Endothelial cell of umbilical vein (primary cell): ENCODE measurements around the gene KCNMB2. TPM values are rescaled to one million over a fixed set of nuclear protein-coding genes. Genes with fewer than 3 reads are reported as not detected.

ENCODE experiments used
- BruUV-seq: library from RNA; stranded (reverse); fragments of 400-500 nt; replicated peaks from 2 replicates; lab custom pipeline; 2021; lab: Mats Ljungman, UMichigan
- CTCF ChIA-PET: fragments of 300-600, 350-600 bp; sonication (Branson Sonifier 250); formaldehyde crosslinking; loops from one replicate; lab custom pipeline; 2021; ENCODE audit warnings: antibody characterized with exemption, inconsistent platforms; lab: Charles Lee
- POLR2A ChIA-PET: fragments of 300-600, 350-600 bp; sonication (Branson Sonifier 250); formaldehyde crosslinking; loops from one replicate; lab custom pipeline; 2021; ENCODE audit warnings: antibody characterized with exemption, inconsistent platforms; lab: Charles Lee
- DNase-seq: peaks from one replicate; pipeline ENCODE4 v3.0.0-alpha.2; 2011; ENCODE audit warnings: low read depth, low spot score
- FAIRE-seq: peaks from 2 replicates; lab custom pipeline; 2011; peaks lifted over from hg19 to GRCh38; lab: Jason Lieb, UNC
- H2AFZ ChIP-seq: 2 replicates; pipeline ENCODE4 v1.6.0; 2012; ENCODE audit warnings: low read depth, low read length, control low read depth, inconsistent platforms
- H3K27ac ChIP-seq: 2 replicates; pipeline ENCODE4 v1.5.1; 2011; ENCODE audit warnings: low read depth, mild to moderate bottlenecking, control low read depth, low read length, moderate library complexity; ENCODE audit not compliant: insufficient read depth
- H3K27me3 ChIP-seq, 2 experiments: 2 replicates each; pipeline versions ENCODE4 v1.6.0 to v1.6.1; 2011; ENCODE audit warnings: low read length in 2 of 2, mixed read lengths in 1 of 2; ENCODE audit not compliant: control insufficient read depth in 2 of 2, insufficient read depth in 2 of 2
- H3K36me3 ChIP-seq, 2 experiments: 2 replicates in 1 of 2; 3 replicates in 1 of 2; pipeline ENCODE4 v1.5.1; 2011; ENCODE audit warnings: low read length in 2 of 2, mild to moderate bottlenecking in 1 of 2, moderate library complexity in 1 of 2; ENCODE audit not compliant: control insufficient read depth in 2 of 2, insufficient read depth in 2 of 2; ENCODE audit errors: extremely low read depth in 1 of 2
- H3K4me1 ChIP-seq: 3 replicates; pipeline ENCODE4 v1.5.1; 2011; ENCODE audit warnings: mild to moderate bottlenecking, low read length; ENCODE audit not compliant: control insufficient read depth, insufficient read depth; ENCODE audit errors: extremely low read depth
- H3K4me2 ChIP-seq: 2 replicates; pipeline ENCODE4 v1.6.1; 2011; ENCODE audit warnings: low read length, control low read depth, mixed read lengths; ENCODE audit not compliant: insufficient read depth
- H3K4me3 ChIP-seq, 3 experiments: fragments of 200-600 bp in 1 of 3; sonication (generic), shearing (Covaris generic) in 1 of 3; replicated peaks in 1 of 3; 2 replicates each; pipeline ENCODE4 v1.5.1; 2011 to 2016; ENCODE audit warnings: control low read depth in 3 of 3, low read length in 3 of 3, mild to moderate bottlenecking in 2 of 3, inconsistent platforms in 1 of 3, low read depth in 1 of 3, moderate library complexity in 1 of 3; ENCODE audit not compliant: insufficient read depth in 1 of 3
- H3K79me2 ChIP-seq: 2 replicates; pipeline ENCODE4 v1.6.0; 2012; ENCODE audit warnings: low read length, inconsistent platforms; ENCODE audit not compliant: control insufficient read depth, insufficient read depth
- H3K9ac ChIP-seq: replicated peaks from 2 replicates; pipeline ENCODE3; 2011; ENCODE audit warnings: low read length, control low read depth; ENCODE audit not compliant: insufficient read depth; ENCODE audit errors: extremely low read depth
- H3K9me1 ChIP-seq: replicated peaks from 3 replicates; pipeline ENCODE4 v1.6.0; 2011; ENCODE audit warnings: mild to moderate bottlenecking, low read length; ENCODE audit not compliant: control insufficient read depth, insufficient read depth; ENCODE audit errors: extremely low read depth
- H3K9me3 ChIP-seq: replicated peaks from 2 replicates; pipeline ENCODE4 v1.5.1; 2012; ENCODE audit warnings: low read length, inconsistent platforms; ENCODE audit not compliant: control insufficient read depth, insufficient read depth
- H4K20me1 ChIP-seq: replicated peaks from 2 replicates; pipeline ENCODE3; 2011; ENCODE audit warnings: mild to moderate bottlenecking, low read length; ENCODE audit not compliant: control insufficient read depth, insufficient read depth; ENCODE audit errors: extremely low read depth
- CTCF ChIP-seq, 2 donors: IDR thresholded peaks; 1 replicate in 1 of 2; 2 replicates in 1 of 2; pipeline ENCODE4 v1.5.1; 2011; ENCODE audit warnings: low read length in 2 of 2, mild to moderate bottlenecking in 2 of 2, moderate library complexity in 2 of 2, control low read depth in 1 of 2, inconsistent platforms in 1 of 2, low read depth in 1 of 2; ENCODE audit not compliant: insufficient read depth in 1 of 2; ENCODE audit errors: extremely low read depth in 1 of 2
- EZH2 ChIP-seq: IDR thresholded peaks from 2 replicates; pipeline ENCODE4 v1.6.1; 2012; ENCODE audit warnings: borderline replicate concordance, low read depth, mild to moderate bottlenecking, moderate library complexity, low read length, inconsistent platforms; ENCODE audit not compliant: severe bottlenecking
- FOS ChIP-seq: IDR thresholded peaks from 2 replicates; pipeline ENCODE4 v1.6.1; 2011; ENCODE audit warnings: mild to moderate bottlenecking, low read length, moderate library complexity, borderline replicate concordance; ENCODE audit not compliant: insufficient read depth
- GATA2 ChIP-seq: IDR thresholded peaks from 2 replicates; pipeline ENCODE4 v1.7.0; 2011; ENCODE audit warnings: low read depth, mild to moderate bottlenecking, moderate library complexity, mixed read lengths, low read length; ENCODE audit not compliant: insufficient read length, insufficient read depth
- JUN ChIP-seq: IDR thresholded peaks from 2 replicates; pipeline ENCODE4 v1.6.1; 2011; ENCODE audit warnings: borderline replicate concordance, low read depth; ENCODE audit not compliant: insufficient read length, insufficient read depth
- MAX ChIP-seq: IDR thresholded peaks from 2 replicates; pipeline ENCODE4 v1.6.1; 2011; ENCODE audit not compliant: insufficient read depth, insufficient read length
- MYC ChIP-seq: IDR thresholded peaks from one replicate; pipeline ENCODE4 v1.6.1; 2011; ENCODE audit warnings: mild to moderate bottlenecking, low read depth, low read length
- POLR2A ChIP-seq: IDR thresholded peaks from 2 replicates; pipeline ENCODE4 v1.6.1; 2012; ENCODE audit warnings: low read depth, mild to moderate bottlenecking, control low read depth, low read length
- POLR2AphosphoS5 ChIP-seq: IDR thresholded peaks from 2 replicates; pipeline ENCODE4 v1.6.1; 2012; ENCODE audit warnings: low read depth, mild to moderate bottlenecking, control low read depth, low read length, moderate library complexity; ENCODE audit not compliant: insufficient read depth
- dilution Hi-C: fragments of 300-500 bp; cut with MboI; formaldehyde crosslinking; loops from one replicate; pipeline ENCODE4 v1.15.0; 2019; ENCODE audit warnings: low sequenced_read_pairs; ENCODE audit not compliant: extremely low pct_ligation_motif_present
- intact Hi-C: fragments of 100-400 bp; cut with micrococcal nuclease; formaldehyde crosslinking; loops from one replicate; pipeline ENCODE4 v1.10.0; 2022
- polyA plus RNA-seq, 4 experiments: library from polyadenylated mRNA; depleted of rRNA in 3 of 4; stranded (reverse) in 3 of 4; unstranded in 1 of 4; fragments of >200 nt; gene quantifications; 2 replicates each; pipeline versions ENCODE4 v1.2.1 to v1.2.3, GENCODE V29; 2011 to 2012; ENCODE audit warnings: missing spikeins in 1 of 4
- total RNA-seq: library from RNA; stranded (reverse); gene quantifications from 2 replicates; pipeline ENCODE4 v1.2.3, GENCODE V29; 2021

The KCNMB2 gene
- total and polyA plus RNA-seq, 2 donors (not counting 3 experiments of a cell fraction or from before 2014, with no cell fraction given) = not detected

- H4K20me1 ChIP-seq = no peaks in the 10 kb centered on the region
- H3K4me1 ChIP-seq = no peaks in the 10 kb centered on the region
- BruUV-seq = no TSS peak
- H3K4me3 ChIP-seq = no peak overlapping the region
- intact Hi-C loops (no loop called here), dilution Hi-C loops (no loop called here)
- no peak overlapping the region for H3K9ac ChIP-seq
- no peak overlapping the region for H3K27ac ChIP-seq
- H3K36me3 ChIP-seq = no peaks in the 10 kb centered on the region
- no peaks in the 10 kb centered on the region for H3K9me1 ChIP-seq
- no peak for FAIRE-seq
- no peaks in the 10 kb centered on the region for H3K79me2 ChIP-seq
- no peak overlapping the region for H3K4me2 ChIP-seq
- no peak for TF ChIP-seq CTCF (IDR thresholded peaks at IDR 0.05; ENCODE audit: extremely low read depth in 1 of 2, insufficient read depth in 1 of 2, low read depth in 1 of 2, low read length in 2 of 2)
- TF ChIP-seq MAX = no peak
- no peak for TF ChIP-seq FOS
- TF ChIP-seq JUN = no peak
- TF ChIP-seq POLR2AphosphoS5 = no peak
- no peak for TF ChIP-seq MYC
- TF ChIP-seq GATA2 = no peak
- no peak for TF ChIP-seq POLR2A
- TF ChIP-seq EZH2 = no peak
- no peaks in the 10 kb centered on the region for H3K27me3 ChIP-seq
- no peaks in the 10 kb centered on the region for H3K9me3 ChIP-seq
- no peak for DNase-seq
- H2AFZ ChIP-seq = no peak overlapping the region
- ChIA-PET CTCF (no interaction called here), POLR2A (no interaction called here)
These were observed 9.9 kb upstream of the KCNMB2 start for GRCh38 chr3:178526291-178526690.
